ENCODE measurements around the gene NEDD8.
"Not testable (repeated sequence)": the region's sequence is repeated elsewhere in the genome, so short reads cannot be mapped to it uniquely, and the experiment has no call there.

The NEDD8 gene

GRCh38 chr14:24249230-24250021 lies 17.3 kb upstream of the NEDD8 start:
- no peak overlapping the region for H3K4me3 ChIP-seq (ENCODE audit: low read length)
- no peak for TF ChIP-seq CTCF (conservative IDR thresholded peaks at IDR 0.05; ENCODE audit: low read length)
- DNase-seq (ENCODE audit: low read depth): no peak

GRCh38 chr14:24247422-24247821 lies 15.3 kb upstream of the NEDD8 start:
- no peak for TF ChIP-seq CTCF (conservative IDR thresholded peaks at IDR 0.05; ENCODE audit: low read length)
- H3K4me3 ChIP-seq (ENCODE audit: low read length): no peak overlapping the region
- DNase-seq (ENCODE audit: low read depth): no peak

GRCh38 chr14:24246765-24247212 lies 14.6 kb upstream of the NEDD8 start:
- no peak overlapping the region for H3K4me3 ChIP-seq (ENCODE audit: low read length)
- DNase-seq (ENCODE audit: low read depth): no peak
- TF ChIP-seq CTCF (conservative IDR thresholded peaks at IDR 0.05; ENCODE audit: low read length): no peak

GRCh38 chr14:24245350-24245749 lies 13.2 kb upstream of the NEDD8 start:
- H3K4me3 ChIP-seq (ENCODE audit: low read length); DNase-seq (ENCODE audit: low read depth): not testable (repeated sequence)

DNA sequence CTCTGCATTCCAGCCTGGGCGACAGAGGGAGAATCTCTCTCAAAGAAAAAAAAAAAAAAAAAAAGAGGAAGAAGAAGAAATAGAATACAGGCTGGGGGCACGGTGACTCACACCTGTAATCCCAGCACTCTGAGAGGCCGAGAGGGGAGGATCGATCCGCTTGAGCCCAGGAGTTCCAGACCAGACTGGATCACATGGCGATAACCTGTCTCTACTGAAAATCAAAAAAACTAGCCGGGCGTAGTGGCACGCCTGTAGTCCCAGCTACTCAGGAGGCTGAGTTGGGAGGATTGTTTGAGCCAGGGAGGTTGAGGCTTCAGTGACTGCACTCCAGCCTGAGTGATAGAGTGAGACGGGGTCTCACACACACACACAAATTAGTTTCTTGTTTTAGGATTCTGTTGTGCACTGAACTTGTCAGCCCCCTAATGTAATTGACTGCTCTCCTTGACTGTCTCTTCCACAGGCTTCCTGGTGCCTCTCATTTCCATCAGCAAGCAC lies 11.2 kb upstream of the NEDD8 start:
- H3K4me3 ChIP-seq (ENCODE audit: low read length): peak overlapping the region; percentile 94
- TF ChIP-seq CTCF (conservative IDR thresholded peaks at IDR 0.05; ENCODE audit: low read length): no peak
- no peak for DNase-seq (ENCODE audit: low read depth)

DNA sequence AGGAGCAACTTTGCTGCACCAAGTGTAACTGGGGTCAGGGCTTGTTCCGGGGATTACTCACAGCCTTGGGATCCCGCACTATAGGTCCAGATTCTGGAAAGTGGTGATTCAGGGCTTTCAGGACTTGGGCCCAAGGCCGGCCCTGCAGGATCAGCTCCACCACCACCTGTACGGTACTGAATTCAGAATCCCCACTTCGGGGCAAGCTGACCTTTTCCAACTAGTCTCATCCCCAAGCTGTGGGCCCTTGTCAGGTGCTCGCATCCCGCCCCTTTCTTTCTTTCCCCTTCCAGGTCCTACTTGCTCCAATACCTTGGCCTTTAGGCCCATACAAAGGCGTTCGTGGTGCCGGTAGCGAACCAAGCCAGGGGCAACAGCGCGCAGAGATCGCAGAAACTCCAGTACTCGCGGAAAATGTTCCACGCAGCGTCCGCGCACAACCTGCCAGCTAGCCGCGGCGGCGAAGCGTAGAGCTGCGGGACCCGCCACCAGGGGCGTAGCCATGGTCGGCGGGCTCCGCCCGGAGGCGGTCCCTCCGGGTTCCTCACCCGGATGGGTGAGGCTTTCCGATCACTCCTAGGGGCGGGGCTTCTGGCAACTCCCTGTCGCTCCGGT lies 9.8 kb upstream of the NEDD8 start:
- DNase-seq (ENCODE audit: low read depth): peak; percentile 89
- TF ChIP-seq CTCF (conservative IDR thresholded peaks at IDR 0.05; ENCODE audit: low read length): peak; percentile 48
- peak overlapping the region; percentile 94 for H3K4me3 ChIP-seq (ENCODE audit: low read length)

DNA sequence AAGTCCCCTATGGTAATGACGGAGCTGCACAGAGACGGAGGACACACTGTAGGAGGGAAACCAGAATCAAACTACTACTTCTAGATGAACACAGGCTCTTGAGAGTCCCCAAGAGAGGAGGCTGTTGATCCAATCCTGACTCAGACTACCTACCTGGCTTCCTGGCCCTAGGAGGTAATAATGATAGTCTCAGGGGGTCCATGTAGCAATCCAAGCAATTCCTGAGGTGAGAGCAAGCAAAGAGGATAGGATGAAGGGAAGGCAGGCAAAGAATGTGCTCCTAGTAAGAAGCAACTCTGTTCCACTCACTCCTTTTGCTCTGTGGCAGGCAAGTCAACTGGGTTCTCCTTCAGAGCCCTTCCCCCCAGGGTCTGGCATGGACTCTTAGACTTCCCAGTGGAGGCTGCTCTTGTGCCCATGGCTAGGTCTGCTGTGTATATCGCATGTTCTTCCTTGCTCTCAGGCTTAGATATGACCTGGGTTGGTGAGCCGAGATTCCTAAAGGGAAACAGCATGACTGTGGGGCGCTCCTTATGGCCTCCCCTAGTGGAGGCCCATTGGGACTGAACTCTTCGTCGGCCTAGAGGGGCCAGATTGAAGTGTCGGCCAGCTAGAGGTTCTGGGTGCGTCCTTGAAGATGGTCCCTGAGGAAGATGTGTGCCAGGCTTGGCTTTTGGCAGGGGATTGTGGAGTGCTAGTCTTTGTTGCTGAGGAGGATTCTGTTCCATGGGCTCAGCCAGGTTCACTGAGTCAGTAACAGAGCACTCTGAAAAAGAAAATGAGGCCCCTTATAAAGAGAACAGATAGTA lies 8.1 kb upstream of the NEDD8 start:
- TF ChIP-seq CTCF (conservative IDR thresholded peaks at IDR 0.05; ENCODE audit: low read length): no peak
- H3K4me3 ChIP-seq (ENCODE audit: low read length): no peak overlapping the region
- no peak for DNase-seq (ENCODE audit: low read depth)

Measured in AG10803 (cell line).